SH-SY5Y (cell line): ENCODE data around the gene MICAL3.

ENCODE experiments used
- GATA2 ChIP-seq: IDR thresholded peaks from 2 replicates; pipeline ENCODE4 v1.6.1; 2011; ENCODE audit warnings: mild to moderate bottlenecking, low read depth, low read length
- GATA3 ChIP-seq: IDR thresholded peaks from 2 replicates; pipeline ENCODE4 v1.6.1; 2011; ENCODE audit warnings: low read depth, mild to moderate bottlenecking, low read length, moderate library complexity

DNA sequence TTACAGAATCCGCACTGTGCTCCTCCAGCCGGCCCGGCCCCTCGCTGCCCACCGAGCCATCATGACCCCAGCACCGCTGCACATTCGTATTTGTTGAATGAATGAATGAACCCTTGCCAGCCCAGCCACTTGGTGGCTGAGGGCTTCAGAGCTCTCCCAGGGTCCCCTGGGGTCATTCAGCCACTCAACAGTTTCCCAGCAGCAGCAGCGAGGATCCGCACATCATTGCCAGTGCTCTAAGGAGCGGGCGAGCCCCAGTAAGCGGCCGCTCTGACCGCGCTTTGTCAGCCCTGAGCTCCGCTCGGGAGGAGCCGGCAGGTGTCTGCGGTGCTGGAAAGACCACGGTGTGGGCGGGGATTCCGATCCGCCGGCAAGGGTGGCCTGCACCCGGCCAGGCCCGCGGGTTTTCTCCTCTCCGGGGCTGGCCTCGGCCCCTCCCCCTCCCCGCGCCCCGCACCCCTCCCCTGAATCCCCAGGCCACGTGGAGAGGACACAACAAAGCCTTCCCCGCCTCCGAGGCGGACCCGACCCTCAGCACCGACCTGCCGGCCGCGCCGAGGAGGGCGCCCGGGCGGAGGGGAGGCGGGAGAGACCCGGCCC is 250.7 kb downstream of the MICAL3 start:
- no peak for TF ChIP-seq GATA3
- no peak for TF ChIP-seq GATA2
